Stomach smooth muscle (tissue), 2 donors: ENCODE measurements around the gene RAD51B.
A peak's percentile ranks its signal among the peaks of the same experiment; 100 is the strongest.

Experiments
- H3K27ac ChIP-seq: one replicate; pipeline ENCODE4 v1.7.0; 2013; ENCODE audit warnings: mild to moderate bottlenecking, low read length, inconsistent platforms
- H3K27me3 ChIP-seq, 2 donors: one replicate each; pipeline ENCODE4 v1.7.0; 2013; ENCODE audit warnings: low read length in 2 of 2; ENCODE audit not compliant: insufficient read depth in 2 of 2, control insufficient read depth in 1 of 2
- H3K36me3 ChIP-seq, 2 donors: one replicate each; pipeline ENCODE4 v1.7.0; 2013; ENCODE audit warnings: low read length in 2 of 2; ENCODE audit not compliant: control insufficient read depth in 2 of 2, insufficient read depth in 2 of 2
- H3K4me1 ChIP-seq: one replicate; pipeline ENCODE4 v1.7.0; 2013; ENCODE audit warnings: low read length; ENCODE audit not compliant: control insufficient read depth, insufficient read depth
- H3K4me3 ChIP-seq, 2 donors: one replicate each; pipeline ENCODE4 v1.7.0; 2013; ENCODE audit warnings: low read length in 2 of 2
- H3K9ac ChIP-seq, 2 donors: one replicate each; pipeline ENCODE4 v1.7.0; 2013; ENCODE audit warnings: low read length in 2 of 2, mild to moderate bottlenecking in 1 of 2
- H3K9me3 ChIP-seq, 2 donors: one replicate each; pipeline ENCODE4 v1.7.0; 2013; ENCODE audit warnings: low read length in 2 of 2; ENCODE audit not compliant: control insufficient read depth in 2 of 2
- donor health status: healthy.
- donor health status: Pancreatic carcinoma.

Gene RAD51B

DNA sequence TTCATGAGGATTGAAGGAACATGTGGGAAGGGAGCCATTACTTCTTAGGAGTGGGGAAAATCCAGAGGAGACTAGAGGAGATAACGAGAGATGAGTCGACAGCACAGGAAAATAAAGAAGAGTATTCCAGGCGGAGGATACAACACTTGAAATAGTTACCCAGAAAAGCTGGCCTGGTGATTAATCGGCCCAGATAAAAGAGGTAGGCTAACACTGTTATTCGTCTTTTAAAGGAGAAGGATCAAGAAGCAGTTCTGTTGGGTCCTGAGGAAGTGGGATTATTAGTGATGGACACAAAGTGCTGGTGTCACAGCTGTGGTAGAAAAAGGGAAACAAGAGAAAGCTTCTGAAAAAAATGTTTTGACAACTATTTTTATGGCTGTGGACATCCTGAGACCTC, 548.0 kb downstream of the RAD51B start:
- H3K36me3 ChIP-seq: no peaks in the 10 kb centered on the region
- no peak overlapping the region for H3K4me3 ChIP-seq
- no peaks in the 10 kb centered on the region for H3K27me3 ChIP-seq
- no peak overlapping the region for H3K27ac ChIP-seq
- no peak overlapping the region for H3K9ac ChIP-seq
- no peaks in the 10 kb centered on the region for H3K9me3 ChIP-seq
- H3K4me1 ChIP-seq: peaks cover 16% of the 10 kb centered on the region

DNA sequence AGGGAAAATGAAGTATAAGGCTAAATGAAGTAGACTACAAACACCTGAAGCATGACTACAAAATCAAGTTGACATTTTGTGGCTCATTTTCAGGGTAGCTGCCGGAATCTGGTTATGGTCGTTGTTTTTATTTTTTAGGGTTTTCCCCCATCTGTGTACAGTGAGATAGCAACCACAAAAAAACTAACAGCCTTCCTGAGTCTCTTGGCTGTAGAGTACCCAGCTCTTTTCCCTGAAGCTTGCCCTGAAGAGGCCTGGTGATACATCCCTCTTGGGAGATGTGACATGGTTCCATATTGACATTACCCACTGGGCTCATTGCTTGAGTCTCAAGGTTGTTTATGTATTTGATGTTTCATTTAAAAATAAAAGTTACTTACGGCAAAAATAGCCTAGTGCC, 549.3 kb downstream of the RAD51B start:
- peaks cover 13% of the 10 kb centered on the region for H3K4me1 ChIP-seq
- H3K36me3 ChIP-seq: no peaks in the 10 kb centered on the region
- no peak overlapping the region for H3K27ac ChIP-seq
- H3K27me3 ChIP-seq: no peaks in the 10 kb centered on the region
- H3K4me3 ChIP-seq: no peak overlapping the region
- no peak overlapping the region for H3K9ac ChIP-seq
- no peaks in the 10 kb centered on the region for H3K9me3 ChIP-seq

DNA sequence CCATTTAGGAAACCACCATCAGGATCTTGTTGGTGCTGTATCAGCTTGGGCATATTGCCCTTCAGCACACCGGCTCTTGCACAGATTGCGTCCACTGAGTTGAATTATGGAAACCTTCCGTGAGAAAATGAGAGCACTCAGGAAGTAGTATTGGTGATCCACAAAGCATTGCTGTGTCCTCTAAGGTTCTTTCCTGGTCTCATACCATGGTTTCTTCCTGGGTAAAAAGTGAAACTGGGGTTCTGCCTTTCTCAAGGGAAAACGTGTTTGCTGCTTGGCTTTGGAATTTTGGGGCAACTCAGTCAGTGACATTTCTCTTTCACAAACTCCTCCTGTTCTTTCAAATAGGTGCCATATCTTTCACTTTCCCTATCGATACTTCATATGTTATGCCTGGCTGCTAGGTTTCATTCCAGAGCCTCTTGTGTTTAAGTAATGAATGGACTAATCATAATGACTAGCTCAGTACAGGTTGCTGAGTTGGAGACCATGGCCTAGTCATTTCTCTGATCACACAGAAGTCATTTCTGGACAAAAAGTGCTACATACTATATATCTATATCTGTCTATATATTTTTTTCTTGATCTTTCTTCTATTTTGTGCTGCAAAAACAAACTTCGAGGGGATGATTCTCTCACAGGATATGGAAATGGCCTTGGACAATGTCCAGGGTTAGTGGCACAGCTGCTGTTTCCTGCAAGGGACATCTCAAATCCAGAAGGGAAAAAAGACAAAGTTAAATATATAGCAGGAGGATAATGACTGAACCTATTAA, 549.9 kb downstream of the RAD51B start:
- H3K27me3 ChIP-seq: no peaks in the 10 kb centered on the region
- H3K36me3 ChIP-seq: no peaks in the 10 kb centered on the region
- H3K27ac ChIP-seq: no peak overlapping the region
- peaks cover 7% of the 10 kb centered on the region for H3K4me1 ChIP-seq
- H3K9me3 ChIP-seq: no peaks in the 10 kb centered on the region
- no peak overlapping the region for H3K4me3 ChIP-seq
- H3K9ac ChIP-seq: no peak overlapping the region

DNA sequence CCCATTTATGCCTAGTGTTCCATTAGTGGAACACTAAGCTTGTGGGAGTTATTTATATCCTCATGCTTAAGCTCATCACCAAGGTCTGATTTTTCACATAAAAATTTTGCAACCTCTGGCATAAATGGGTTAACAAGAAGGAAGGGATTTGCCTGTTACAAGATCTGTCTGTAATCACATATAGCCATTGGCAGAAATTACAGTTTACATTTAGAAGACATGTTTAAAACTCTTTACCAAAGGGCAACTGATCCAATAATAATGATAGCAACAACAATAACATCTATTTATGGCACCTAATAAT, 550.4 kb downstream of the RAD51B start:
- Histone ChIP-seq H3K4me3 (no peak overlapping the region), H3K36me3 (no peaks in the 10 kb centered on the region), H3K9me3 (no peaks in the 10 kb centered on the region), H3K9ac (no peak overlapping the region), H3K27me3 (no peaks in the 10 kb centered on the region), H3K27ac (no peak overlapping the region), H3K4me1 (peaks cover 2% of the 10 kb centered on the region)

DNA sequence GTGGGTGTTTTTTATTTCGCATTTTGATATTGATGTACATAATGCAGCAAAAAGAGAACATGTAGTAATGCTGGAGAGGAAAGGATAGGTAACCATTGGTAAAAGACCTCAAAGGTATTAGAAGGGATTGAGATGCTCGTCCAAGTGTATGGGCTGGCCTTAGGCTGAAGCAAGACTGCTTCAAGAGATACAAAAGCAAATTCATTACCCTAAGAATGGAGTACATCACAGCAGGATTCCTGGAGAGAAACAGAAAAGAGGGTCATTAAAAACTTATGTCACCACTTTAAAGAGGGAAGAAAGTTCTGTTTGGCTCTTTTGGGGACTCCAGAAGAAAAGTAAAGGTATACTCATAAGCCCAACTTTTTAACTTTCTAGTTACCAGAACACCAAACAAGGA, 552.8 kb downstream of the RAD51B start:
- H3K4me1 ChIP-seq: peaks cover 10% of the 10 kb centered on the region
- H3K9me3 ChIP-seq: no peaks in the 10 kb centered on the region
- no peak overlapping the region for H3K4me3 ChIP-seq
- no peaks in the 10 kb centered on the region for H3K36me3 ChIP-seq
- H3K27ac ChIP-seq: no peak overlapping the region
- no peak overlapping the region for H3K9ac ChIP-seq
- no peaks in the 10 kb centered on the region for H3K27me3 ChIP-seq

DNA sequence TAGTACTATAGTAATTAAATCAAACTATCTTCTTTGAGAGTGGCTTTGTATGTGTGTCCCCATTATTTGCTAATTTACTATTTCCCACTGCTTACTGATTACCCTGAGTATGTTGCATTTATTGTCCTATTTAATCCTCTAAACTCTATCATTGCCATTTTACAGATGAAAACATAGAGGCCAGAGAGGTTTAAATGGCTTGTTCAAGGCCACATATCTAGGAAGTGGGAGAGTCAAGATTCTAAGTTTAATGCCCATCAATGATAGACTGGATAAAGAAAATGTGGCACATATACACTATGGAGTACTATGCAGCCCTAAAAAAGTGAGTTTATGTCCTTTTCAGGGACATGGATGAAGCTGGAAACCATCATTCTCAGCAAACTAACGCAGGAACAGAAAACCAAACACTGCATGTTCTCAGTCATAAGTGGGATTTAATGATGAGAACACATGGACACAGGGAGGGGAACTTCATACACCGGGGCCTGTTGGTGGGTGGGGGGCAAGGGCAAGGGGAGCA, 553.6 kb downstream of the RAD51B start:
- H3K36me3 ChIP-seq: no peaks in the 10 kb centered on the region
- peaks cover 12% of the 10 kb centered on the region for H3K4me1 ChIP-seq
- H3K27ac ChIP-seq: no peak overlapping the region
- H3K27me3 ChIP-seq: no peaks in the 10 kb centered on the region
- no peak overlapping the region for H3K4me3 ChIP-seq
- no peaks in the 10 kb centered on the region for H3K9me3 ChIP-seq
- H3K9ac ChIP-seq: no peak overlapping the region

DNA sequence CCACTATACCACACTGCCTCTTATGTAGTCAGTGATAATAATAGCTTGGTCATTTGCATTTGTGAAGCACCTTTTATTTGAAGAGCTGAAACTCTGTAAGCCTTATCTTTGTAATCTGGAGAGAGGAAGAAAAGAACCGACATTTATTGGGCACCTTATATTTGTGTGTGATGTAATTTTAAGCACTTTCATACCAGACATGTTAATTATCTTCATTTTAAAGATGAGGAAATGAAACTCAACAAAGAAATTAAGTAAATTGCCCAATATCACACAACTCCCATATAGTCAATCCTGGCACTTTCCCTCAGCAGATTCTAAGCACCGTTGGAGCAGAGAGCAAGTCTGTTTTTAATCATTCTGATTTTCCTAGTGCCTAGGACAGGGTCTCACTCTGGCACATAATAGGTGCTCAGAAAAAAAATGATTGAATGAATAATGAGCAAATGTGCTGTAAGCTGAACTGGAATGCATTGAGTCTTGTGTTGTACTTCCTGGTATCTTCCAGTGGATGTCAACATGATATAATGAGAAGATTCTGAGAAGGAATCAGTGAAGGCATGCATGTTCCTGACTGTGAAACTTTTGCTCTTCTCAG, 554.4 kb downstream of the RAD51B start:
- Histone ChIP-seq H3K27me3 (no peaks in the 10 kb centered on the region), H3K4me3 (no peak overlapping the region), H3K27ac (no peak overlapping the region), H3K9me3 (no peaks in the 10 kb centered on the region), H3K36me3 (no peaks in the 10 kb centered on the region), H3K9ac (no peak overlapping the region), H3K4me1 (peaks cover 12% of the 10 kb centered on the region)

DNA sequence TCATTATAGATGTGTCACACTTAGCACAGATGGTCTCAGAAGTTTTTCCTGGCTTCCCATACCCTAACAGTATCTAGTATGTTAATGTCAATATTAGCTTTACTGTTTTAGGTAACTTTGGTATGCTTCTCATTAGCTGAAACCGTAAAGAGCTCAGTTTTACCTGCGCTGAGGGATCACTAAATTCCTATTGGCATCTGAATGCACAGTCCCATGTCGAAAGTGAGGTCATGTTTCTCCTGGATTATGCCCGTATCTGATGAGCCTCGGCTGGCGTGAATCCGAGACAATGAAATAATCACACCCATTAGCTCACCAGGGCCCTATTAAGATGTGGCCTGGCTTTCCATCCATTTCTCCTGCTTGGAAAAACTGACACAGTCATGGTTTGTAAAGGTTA, 555.1 kb downstream of the RAD51B start:
- H3K4me3 ChIP-seq: no peak overlapping the region
- H3K9me3 ChIP-seq: no peaks in the 10 kb centered on the region
- no peaks in the 10 kb centered on the region for H3K36me3 ChIP-seq
- H3K4me1 ChIP-seq: peaks cover 12% of the 10 kb centered on the region
- no peaks in the 10 kb centered on the region for H3K27me3 ChIP-seq
- H3K9ac ChIP-seq: no peak overlapping the region
- H3K27ac ChIP-seq: no peak overlapping the region

DNA sequence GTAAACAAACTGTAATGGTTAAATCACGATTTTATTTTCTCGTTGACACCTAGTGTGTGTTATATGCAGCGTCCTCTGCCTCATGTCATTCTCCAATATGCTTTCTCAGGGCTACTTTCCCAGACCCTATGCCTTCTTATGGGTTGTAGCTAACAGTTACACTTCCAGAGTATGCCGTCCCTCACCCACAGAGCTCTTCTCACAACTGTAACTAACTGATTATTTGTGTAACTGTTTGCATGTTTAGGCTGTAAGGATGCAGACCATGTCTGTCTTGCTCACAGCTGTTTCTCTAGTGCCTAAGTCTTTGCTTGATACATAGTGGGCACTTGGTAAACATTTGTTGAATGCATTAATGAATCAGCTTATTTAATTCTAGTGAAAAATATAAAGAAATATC, 555.8 kb downstream of the RAD51B start:
- Histone ChIP-seq H3K27ac (no peak overlapping the region), H3K4me1 (peaks cover 12% of the 10 kb centered on the region), H3K36me3 (no peaks in the 10 kb centered on the region), H3K27me3 (no peaks in the 10 kb centered on the region), H3K9ac (no peak overlapping the region), H3K9me3 (no peaks in the 10 kb centered on the region), H3K4me3 (no peak overlapping the region)

DNA sequence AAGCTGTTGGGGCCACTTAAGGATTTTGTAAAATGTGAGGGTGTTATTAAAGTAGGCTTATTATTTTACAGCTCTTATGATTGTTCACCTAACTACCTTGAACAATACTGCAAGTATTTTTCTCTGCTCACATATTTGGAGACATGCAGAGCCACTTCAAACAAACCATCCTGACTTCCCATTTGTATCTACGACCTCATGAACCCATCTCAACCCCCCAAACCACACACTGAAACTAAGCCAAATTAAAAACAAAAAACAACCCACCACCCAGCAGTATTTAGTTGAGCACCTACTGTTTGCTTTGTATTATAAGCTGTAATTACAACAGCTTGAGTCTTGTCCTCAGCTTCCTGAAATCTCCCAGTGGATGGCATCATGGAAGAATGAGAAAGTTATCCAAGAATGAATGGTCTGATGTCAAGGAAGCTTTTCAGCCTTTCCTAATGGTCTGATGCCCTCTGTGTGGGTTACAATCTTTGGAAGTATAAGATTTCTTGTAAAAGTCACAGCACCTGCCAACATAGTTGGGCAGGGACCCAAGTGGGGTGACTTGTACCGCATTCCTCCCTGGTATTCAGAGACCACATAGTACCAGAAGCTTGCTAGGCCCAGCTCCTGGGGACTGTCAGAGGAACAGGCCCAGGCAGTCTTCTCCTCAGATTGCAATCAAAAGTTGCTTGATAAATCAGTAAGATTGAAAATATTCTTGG, 556.6 kb downstream of the RAD51B start:
- Histone ChIP-seq H3K4me1 (peaks cover 12% of the 10 kb centered on the region), H3K4me3 (no peak overlapping the region), H3K27me3 (no peaks in the 10 kb centered on the region), H3K36me3 (no peaks in the 10 kb centered on the region), H3K27ac (no peak overlapping the region), H3K9ac (no peak overlapping the region), H3K9me3 (no peaks in the 10 kb centered on the region)

DNA sequence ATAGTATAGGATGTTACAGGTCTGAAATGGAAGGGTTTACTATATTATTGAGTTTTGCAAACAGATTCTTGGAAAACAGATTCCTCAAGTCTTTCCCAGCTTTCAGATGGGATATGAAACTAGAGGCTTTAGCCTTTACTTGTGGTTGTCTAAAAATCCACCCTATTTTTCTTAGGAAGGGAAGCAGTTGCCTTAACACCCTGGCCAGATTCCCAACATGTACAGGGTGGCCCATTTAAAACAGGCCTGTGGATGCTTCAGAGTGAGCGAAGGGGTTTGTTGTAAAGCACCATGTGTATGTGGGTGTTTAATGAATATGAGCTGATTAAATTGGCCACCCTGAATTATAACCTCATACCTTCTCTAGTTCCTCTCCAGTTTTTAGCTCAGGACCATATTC, 557.4 kb downstream of the RAD51B start:
- Histone ChIP-seq H3K4me1 (peaks cover 12% of the 10 kb centered on the region), H3K9me3 (no peaks in the 10 kb centered on the region), H3K4me3 (no peak overlapping the region), H3K36me3 (no peaks in the 10 kb centered on the region), H3K9ac (no peak overlapping the region), H3K27me3 (no peaks in the 10 kb centered on the region), H3K27ac (peak overlapping the region; percentile 58)
